MM.1S (cell line): ENCODE results near the gene FXYD4.

ENCODE experiments used
- DNase-seq: peaks from one replicate; pipeline ENCODE4 v3.0.0-alpha.2; 2015
- H2AFZ ChIP-seq: fragments of 300-600 bp; sonication (generic); 2 replicates; pipeline ENCODE4 v1.6.0; 2016; ENCODE audit warnings: antibody characterized with exemption, low read length
- H3F3A ChIP-seq: fragments of 300-600 bp; sonication (generic); 2 replicates; pipeline ENCODE4 v1.6.1; 2016; ENCODE audit warnings: mild to moderate bottlenecking, antibody characterized with exemption, low read length, moderate library complexity, mixed read lengths; ENCODE audit not compliant: insufficient read depth
- H3K27ac ChIP-seq: fragments of 300-600 bp; sonication (generic); 2 replicates; pipeline ENCODE4 v1.5.1; 2016; ENCODE audit warnings: mild to moderate bottlenecking, low read length
- H3K27me3 ChIP-seq: fragments of 300-600 bp; sonication (generic); replicated peaks from 2 replicates; pipeline ENCODE4 v1.6.0; 2016; ENCODE audit warnings: low read length; ENCODE audit not compliant: insufficient read depth
- H3K36me3 ChIP-seq: fragments of 300-600 bp; sonication (generic); replicated peaks from 2 replicates; pipeline ENCODE4 v1.6.1; 2016; ENCODE audit warnings: mild to moderate bottlenecking, low read length, mixed read lengths; ENCODE audit not compliant: insufficient read depth
- H3K4me1 ChIP-seq: fragments of 300-600 bp; sonication (generic); 2 replicates; pipeline ENCODE4 v1.6.1; 2016; ENCODE audit warnings: low read length, mixed read lengths
- H3K4me2 ChIP-seq: fragments of 300-600 bp; sonication (generic); 2 replicates; pipeline ENCODE4 v1.6.0; 2016; ENCODE audit warnings: low read depth, low read length
- H3K4me3 ChIP-seq: fragments of 300-600 bp; sonication (generic); 2 replicates; pipeline ENCODE4 v1.5.1; 2016; ENCODE audit warnings: low read length, mixed read lengths
- H3K79me2 ChIP-seq: fragments of 300-600 bp; sonication (generic); 2 replicates; pipeline ENCODE4 v1.6.1; 2016; ENCODE audit warnings: mixed run types, low read length, mixed read lengths
- H3K9ac ChIP-seq: fragments of 300-600 bp; sonication (generic); 2 replicates; pipeline ENCODE4 v1.6.1; 2016; ENCODE audit warnings: low read length, mixed read lengths
- H3K9me2 ChIP-seq: fragments of 300-600 bp; sonication (generic); replicated peaks from 2 replicates; pipeline ENCODE4 v1.6.1; 2016; ENCODE audit warnings: mild to moderate bottlenecking, low read length, mixed read lengths; ENCODE audit not compliant: insufficient read depth
- H3K9me3 ChIP-seq: fragments of 300-600 bp; sonication (generic); replicated peaks from 2 replicates; pipeline ENCODE4 v1.6.1; 2016; ENCODE audit warnings: mild to moderate bottlenecking, low read length, mixed read lengths; ENCODE audit not compliant: insufficient read depth
- H4K20me1 ChIP-seq: fragments of 300-600 bp; sonication (generic); 2 replicates; pipeline ENCODE4 v1.6.1; 2016; ENCODE audit warnings: mild to moderate bottlenecking, low read length, moderate library complexity, mixed read lengths; ENCODE audit not compliant: insufficient read depth
- CTCF ChIP-seq: fragments of 300-600 bp; sonication (generic); IDR thresholded peaks from 2 replicates; pipeline ENCODE4 v1.5.1; 2016; ENCODE audit warnings: antibody characterized with exemption, low read length, mixed read lengths
- EZH2 ChIP-seq: fragments of 300-600 bp; sonication (generic); optimal IDR thresholded peaks from 2 replicates; pipeline ENCODE3; 2017; ENCODE audit warnings: low read depth, mild to moderate bottlenecking, antibody characterized with exemption, low read length, mixed read lengths
- EZH2phosphoT487 ChIP-seq: fragments of 300-600 bp; sonication (generic); IDR thresholded peaks from 2 replicates; pipeline ENCODE4 v1.6.1; 2018; ENCODE audit warnings: antibody characterized with exemption, low read length

Gene FXYD4

GRCh38 chr10:43380610-43381222 lies 9.3 kb downstream of the FXYD4 start:
- Histone ChIP-seq H3K9ac (no peak overlapping the region), H3K36me3 (no peaks in the 10 kb centered on the region; the same call in 1 of the 2 replicates), H3K4me2 (no peak overlapping the region), H2AFZ (no peak overlapping the region), H3K9me2 (no peaks in the 10 kb centered on the region), H3K4me1 (no peaks in the 10 kb centered on the region), H3F3A (peaks cover 25% of the 10 kb centered on the region), H4K20me1 (peaks cover 8% of the 10 kb centered on the region; the same call in 1 of the 2 replicates), H3K79me2 (no peaks in the 10 kb centered on the region), H3K27me3 (no peaks in the 10 kb centered on the region), H3K4me3 (no peak overlapping the region), H3K27ac (no peak overlapping the region), H3K9me3 (no peaks in the 10 kb centered on the region)
- TF ChIP-seq CTCF (peak; percentile 16; the same call in 1 of the 2 replicates), EZH2 (no peak)
- DNase-seq, result no peak

- peaks cover 23% of the 10 kb centered on the region for H3K79me2 ChIP-seq
- H3K4me3 ChIP-seq, result no peak overlapping the region
- no peaks in the 10 kb centered on the region for H3K9me2 ChIP-seq
- no peak overlapping the region for H3K27ac ChIP-seq
- no peaks in the 10 kb centered on the region for H3K27me3 ChIP-seq
- no peak overlapping the region for H2AFZ ChIP-seq
- H3K4me1 ChIP-seq, result no peaks in the 10 kb centered on the region
- peaks cover 51% of the 10 kb centered on the region for H3F3A ChIP-seq
- H3K9me3 ChIP-seq, result no peaks in the 10 kb centered on the region
- H3K36me3 ChIP-seq, result peaks cover 23% of the 10 kb centered on the region
- H3K4me2 ChIP-seq, result no peak overlapping the region
- TF ChIP-seq EZH2phosphoT487 (no peak), EZH2 (no peak), CTCF (no peak)
- peaks cover 33% of the 10 kb centered on the region for H4K20me1 ChIP-seq
- no peak for DNase-seq
- H3K9ac ChIP-seq, result no peak overlapping the region
Measured at GRCh38 chr10:43383204-43383971, 12.0 kb downstream of the FXYD4 start.

- H3K9ac ChIP-seq, result no peak overlapping the region
- H4K20me1 ChIP-seq, result peaks cover 44% of the 10 kb centered on the region
Measured at GRCh38 chr10:43384252-43385221, 13.1 kb downstream of the FXYD4 start.

More at GRCh38 chr10:43384252-43385221, 13.1 kb downstream of the FXYD4 start:
- Histone ChIP-seq H3K27ac (no peak overlapping the region), H3K9me2 (no peaks in the 10 kb centered on the region), H3K79me2 (peaks cover 34% of the 10 kb centered on the region), H2AFZ (no peak overlapping the region), H3F3A (peaks cover 63% of the 10 kb centered on the region), H3K4me1 (no peaks in the 10 kb centered on the region), H3K36me3 (peaks cover 33% of the 10 kb centered on the region), H3K4me3 (no peak overlapping the region), H3K27me3 (no peaks in the 10 kb centered on the region), H3K4me2 (no peak overlapping the region), H3K9me3 (no peaks in the 10 kb centered on the region)
- TF ChIP-seq EZH2phosphoT487, result no peak
- TF ChIP-seq EZH2, result no peak
- no peak for TF ChIP-seq CTCF
- no peak for DNase-seq
